GM12891 (cell line): ENCODE results near the gene RINT1.

Source experiments
- POLR2A ChIP-seq: IDR thresholded peaks from 2 replicates; pipeline ENCODE4 v1.6.1; 2011; ENCODE audit warnings: low read depth, low read length, control low read depth
- POLR2AphosphoS5 ChIP-seq: IDR thresholded peaks from 2 replicates; pipeline ENCODE4 v1.6.1; 2011; ENCODE audit warnings: low read depth, low read length, control low read depth

DNA sequence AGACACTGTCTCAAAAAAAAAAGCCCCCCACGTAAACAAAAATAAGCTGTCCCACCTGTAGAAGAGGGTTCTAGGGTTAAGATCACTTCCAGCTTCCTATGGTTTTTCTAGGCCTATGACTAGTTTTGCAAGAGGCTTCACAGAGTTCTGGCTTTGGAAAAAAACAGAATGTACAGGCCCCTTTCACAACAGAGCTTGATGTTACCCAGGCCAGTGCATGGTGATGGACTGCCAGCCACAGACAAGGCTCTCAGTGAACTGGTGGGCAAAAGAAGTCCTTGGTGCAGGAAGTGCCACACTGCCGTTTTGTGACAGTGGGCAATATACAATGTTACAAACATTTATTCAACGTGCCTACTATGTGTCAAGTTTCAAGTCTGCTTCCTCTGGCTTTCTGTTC, 67.5 kb downstream of the RINT1 start:
- TF ChIP-seq POLR2AphosphoS5, result no peak
- no peak for TF ChIP-seq POLR2A
